EL (cell line): ENCODE data around the gene KDM2A.
"Not testable (repeated sequence)": the region's sequence is repeated elsewhere in the genome, so short reads cannot be mapped to it uniquely, and the experiment has no call there.

Experiments used
- DNase-seq: peaks from one replicate; pipeline ENCODE4 v3.0.0-alpha.2; 2016

KDM2A gene

DNA sequence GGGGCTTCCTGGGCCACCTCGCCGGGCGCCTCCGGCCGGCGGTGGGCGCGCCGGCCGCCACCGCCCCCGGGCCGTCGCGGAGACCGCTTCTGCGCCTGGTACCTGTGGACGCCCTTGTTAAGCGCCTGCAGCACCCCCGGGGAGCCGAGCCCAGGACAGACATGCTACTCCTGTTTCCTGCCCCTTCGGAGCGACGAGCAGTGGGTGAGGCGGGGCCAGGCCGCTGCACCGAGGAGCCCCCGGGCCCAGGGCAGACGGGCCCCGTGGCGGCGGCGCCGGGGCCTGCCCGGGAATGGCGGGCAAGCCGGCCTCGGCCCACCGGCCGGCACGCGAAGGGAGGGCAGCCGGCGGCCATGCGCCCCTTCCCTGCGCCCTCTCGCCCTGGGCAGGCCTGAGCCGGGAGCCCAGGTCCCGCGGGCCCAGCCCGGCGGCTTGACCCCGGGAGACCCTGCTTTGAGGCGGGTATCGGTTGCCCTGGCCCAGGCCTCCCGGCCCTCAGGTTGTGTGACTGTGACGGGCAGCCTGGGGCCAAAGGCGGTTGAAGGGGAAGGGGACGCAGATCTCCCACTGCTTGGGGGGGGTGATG, 789 bp upstream of the KDM2A start:
- DNase-seq: peak; percentile 34

- DNase-seq: peak; percentile 29
Measured at GRCh38 chr11:67119585-67120391, 725 bp downstream of the KDM2A start.

DNA sequence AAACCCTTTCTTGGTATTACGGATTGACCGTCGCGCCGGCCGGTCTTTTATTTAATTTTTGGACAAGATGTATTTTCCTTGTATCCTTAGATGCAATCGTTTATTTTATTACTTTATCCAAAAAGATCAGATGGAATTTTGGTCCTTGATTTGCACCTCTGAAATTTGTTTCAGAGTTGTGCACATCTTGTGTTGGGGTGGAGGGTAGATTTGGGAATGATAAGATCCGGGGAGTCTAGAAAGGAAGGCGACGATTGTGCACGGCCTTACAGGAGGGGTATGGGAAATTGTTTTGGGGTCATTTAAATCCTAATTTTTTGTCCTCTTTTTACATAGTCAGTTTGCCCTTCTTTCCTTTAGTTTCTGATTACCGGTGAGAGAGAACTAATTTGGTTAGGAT, 1.4 kb downstream of the KDM2A start:
- no peak for DNase-seq

GRCh38 chr11:67120881-67121710, 2.0 kb downstream of the KDM2A start:
- DNase-seq: peak; percentile 53

DNA sequence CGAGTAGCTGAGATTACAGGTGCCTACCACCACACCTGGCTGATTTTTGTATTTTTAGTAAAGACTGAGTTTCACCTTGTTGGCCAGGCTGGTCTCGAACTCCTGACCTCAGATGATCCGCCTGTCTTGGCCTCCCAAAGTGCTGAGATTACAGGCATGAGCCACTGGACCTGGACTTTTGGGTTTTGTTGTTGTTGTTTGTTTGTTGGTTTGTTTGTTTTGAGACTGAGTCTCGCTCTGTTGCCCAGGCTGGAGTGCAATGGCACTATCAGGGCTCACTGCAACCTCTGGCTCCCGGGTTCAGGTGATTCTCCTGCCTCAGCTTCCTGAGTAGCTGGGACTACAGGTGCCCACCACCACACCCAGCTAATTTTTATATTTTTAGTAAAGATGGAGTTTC, 4.7 kb downstream of the KDM2A start:
- not testable (repeated sequence) for DNase-seq

DNA sequence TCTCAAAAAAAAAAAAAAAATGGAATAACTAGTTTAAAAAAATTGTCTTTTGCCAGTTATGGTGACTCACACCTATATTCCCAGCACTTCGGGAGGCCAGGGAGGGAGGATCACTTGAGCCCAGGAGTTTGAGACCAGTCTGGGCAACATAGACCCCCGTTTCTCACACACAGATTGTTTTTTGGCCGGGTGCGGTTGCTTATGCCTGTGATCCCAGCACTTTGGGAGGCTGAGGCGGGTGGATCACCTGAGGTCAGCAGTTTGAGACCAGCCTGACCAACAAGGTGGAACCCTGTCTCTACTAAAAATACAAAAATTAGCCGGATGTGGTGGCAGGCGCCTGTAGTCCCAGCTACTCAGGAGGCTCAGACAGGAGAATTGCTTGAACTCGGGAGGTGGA, 7.2 kb downstream of the KDM2A start:
- DNase-seq: not testable (repeated sequence)

GRCh38 chr11:67126986-67127385, 7.9 kb downstream of the KDM2A start:
- no peak for DNase-seq

GRCh38 chr11:67130861-67131260, 11.8 kb downstream of the KDM2A start:
- not testable (repeated sequence) for DNase-seq

GRCh38 chr11:67136156-67136555, 17.1 kb downstream of the KDM2A start:
- DNase-seq: no peak

DNA sequence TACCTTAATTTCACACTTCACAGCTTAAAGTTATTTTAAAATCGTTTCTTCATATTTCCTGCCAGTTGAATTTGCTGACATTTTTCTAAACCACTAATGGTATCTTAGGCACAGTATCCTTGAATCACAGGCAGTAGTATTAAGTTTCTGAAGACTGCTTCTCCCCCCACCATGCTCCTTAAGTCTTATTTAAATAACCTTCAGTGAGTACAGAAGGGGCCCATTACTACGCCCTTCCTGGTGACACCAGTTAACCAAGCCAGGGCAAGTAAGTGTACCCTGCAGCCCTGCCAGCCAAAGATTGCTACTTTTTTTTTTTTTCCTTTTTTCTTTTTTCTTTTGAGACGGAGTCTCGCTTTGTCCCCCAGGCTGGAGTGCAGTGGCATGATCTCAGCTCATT, 19.9 kb downstream of the KDM2A start:
- DNase-seq: no peak

- DNase-seq: no peak
Measured at GRCh38 chr11:67146516-67147226, 27.6 kb downstream of the KDM2A start.

GRCh38 chr11:67153971-67154370, 34.9 kb downstream of the KDM2A start:
- DNase-seq: no peak

DNA sequence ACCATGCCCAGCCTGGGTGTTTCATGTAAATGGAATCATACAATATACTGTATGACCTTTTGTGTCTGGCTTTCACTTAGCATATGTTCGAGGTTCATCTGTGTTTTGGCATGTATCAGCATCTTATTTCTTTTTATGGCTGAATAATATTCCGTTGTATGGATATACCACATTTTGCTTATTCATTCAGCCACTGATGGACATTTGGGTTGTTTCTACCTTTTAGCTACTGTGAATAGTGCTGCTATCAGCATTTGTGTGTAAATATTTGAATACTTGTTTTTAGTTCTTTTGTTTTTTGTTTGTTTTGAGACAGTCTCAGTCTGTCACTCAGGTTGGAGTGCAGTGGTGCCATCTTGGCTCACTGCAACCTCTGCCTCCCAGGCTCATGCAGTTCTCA, 35.7 kb downstream of the KDM2A start:
- no peak for DNase-seq

GRCh38 chr11:67157691-67158090, 38.6 kb downstream of the KDM2A start:
- no peak for DNase-seq

DNA sequence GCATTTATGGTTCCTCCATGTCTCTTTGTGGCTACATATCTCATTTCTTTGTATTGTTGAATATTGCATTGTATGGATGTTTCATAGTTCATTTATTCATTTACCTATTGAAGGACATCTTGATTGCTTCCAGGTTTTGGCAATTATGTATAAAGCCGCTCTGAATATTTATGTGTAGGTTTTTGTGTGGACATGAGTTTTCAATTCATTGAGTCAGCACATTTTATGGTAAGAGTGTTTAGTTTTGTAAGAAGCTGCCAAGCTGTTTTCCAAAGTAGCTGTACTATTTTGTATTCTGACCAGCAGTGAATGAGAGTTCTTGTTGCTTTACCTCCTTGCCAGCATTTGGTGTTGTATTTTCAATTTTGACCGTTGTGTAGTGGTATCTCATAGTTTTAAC, 39.2 kb downstream of the KDM2A start:
- no peak for DNase-seq

DNA sequence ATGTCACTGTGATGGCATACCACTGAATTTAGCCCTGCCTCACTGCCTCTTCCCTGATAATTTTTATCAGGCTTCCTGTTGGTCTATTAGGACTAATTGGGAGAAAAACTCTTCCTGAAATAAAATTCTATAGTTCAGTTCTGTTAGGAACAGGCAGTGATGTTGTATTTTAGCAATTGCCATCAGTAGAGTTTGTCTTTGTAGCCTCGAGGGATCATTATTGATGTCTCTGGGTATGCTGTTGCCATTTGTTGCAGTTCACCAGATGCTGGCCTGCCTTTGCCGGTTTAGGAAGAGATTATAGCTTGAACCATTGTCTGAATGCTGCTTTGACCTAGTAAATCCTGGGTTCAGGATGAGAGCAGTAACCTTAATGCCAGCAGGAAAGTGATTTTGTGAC, 41.0 kb downstream of the KDM2A start:
- no peak for DNase-seq

- peak; percentile 35 for DNase-seq
Measured at GRCh38 chr11:67160872-67161783, 42.1 kb downstream of the KDM2A start.

DNA sequence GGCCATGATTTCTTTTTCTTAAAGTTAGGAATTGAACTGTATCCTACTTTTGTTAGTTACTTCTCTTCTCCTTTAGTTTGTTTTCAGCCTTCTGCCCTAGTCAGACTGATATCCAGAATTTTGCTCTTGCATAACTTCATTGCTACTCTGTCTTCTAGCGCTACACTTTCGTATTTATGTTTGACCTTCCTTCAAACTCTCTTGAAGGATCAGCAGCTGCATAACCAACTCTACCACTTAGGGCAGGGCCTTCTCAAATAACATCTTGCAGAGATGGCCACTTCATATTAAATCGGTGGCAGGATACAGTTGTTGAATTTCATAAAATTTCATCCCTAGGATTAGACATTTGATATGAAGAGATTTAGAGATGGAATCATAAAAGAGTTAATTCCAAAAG, 43.9 kb downstream of the KDM2A start:
- DNase-seq: no peak

GRCh38 chr11:67165623-67166022, 46.6 kb downstream of the KDM2A start:
- no peak for DNase-seq

DNA sequence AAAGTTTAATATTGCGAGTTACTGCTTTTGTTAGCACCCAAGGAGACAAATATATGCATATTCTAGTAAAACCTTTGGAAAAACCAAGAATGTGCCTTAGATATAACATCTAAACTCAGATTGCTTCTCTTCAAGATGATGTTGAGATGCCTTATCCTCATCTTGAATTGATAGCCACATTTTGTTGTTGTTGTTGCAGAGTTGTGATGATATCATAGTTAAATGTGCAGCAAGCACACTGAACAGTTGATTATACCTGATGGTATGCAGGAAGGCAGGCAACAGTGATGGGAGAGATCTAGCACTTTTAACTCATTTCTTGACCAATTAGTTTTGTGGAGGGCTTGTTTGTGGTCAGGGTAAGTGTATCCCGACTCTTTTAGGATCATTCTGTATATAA, 48.0 kb downstream of the KDM2A start:
- peak; percentile 33 for DNase-seq

DNA sequence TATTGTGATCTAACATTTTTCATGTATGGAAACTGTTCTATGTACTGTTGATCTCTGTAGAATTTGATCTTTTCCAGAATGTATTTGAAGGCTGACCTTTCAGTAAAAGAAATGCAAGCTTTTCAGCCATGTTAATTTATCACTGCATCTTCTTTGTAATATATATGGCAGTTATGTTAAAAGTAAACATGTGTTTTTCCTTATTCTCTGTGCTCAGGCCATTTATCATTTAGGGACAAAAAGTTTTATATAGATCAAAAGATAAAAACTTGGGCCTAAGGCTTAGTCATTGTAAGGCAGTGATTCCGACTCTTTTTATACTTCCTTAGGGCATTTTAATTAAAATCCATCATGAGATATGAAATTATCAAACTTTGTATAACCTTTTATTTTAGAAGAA, 48.7 kb downstream of the KDM2A start:
- DNase-seq: no peak

DNA sequence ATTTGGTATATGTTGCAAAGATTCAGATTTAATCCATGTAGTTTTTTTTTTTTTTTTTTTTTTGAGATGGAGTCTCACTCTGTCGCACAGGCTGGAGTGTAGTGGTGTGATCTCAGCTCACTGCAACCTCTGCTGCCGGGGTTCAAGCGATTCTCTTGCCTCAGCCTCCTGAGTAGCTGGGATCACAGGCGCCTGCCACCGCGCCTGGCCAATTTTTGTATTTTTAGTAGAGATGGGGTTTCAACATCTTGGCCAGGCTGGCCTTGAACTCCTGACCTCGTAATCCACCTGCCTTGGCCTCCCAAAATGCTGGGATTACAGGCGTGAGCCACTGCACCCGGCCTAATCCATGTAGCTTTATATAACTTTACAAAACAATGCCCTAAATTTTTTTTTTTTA, 49.8 kb downstream of the KDM2A start:
- not testable (repeated sequence) for DNase-seq
